Sigmoid colon (tissue), 3 donors: Measurements from ENCODE around the gene KCNS3.

Experiments
- POLR2A ChIP-seq, 2 donors: fragments of 450-650 bp; IDR thresholded peaks; one replicate each; pipeline ENCODE4 v1.6.1; 2016; ENCODE audit warnings: antibody characterized with exemption in 2 of 2, mild to moderate bottlenecking in 2 of 2, moderate library complexity in 2 of 2
- TF ChIP-seq, protein P1 (sequence below), 4 experiments: fragments of 450-650 bp in 3 of 4; fragments of 200-600 bp in 1 of 4; IDR thresholded peaks; one replicate each; pipeline ENCODE4 v1.5.1; 2016 to 2019; ENCODE audit warnings: antibody characterized with exemption in 4 of 4, mild to moderate bottlenecking in 3 of 4, moderate library complexity in 2 of 4

DNA sequence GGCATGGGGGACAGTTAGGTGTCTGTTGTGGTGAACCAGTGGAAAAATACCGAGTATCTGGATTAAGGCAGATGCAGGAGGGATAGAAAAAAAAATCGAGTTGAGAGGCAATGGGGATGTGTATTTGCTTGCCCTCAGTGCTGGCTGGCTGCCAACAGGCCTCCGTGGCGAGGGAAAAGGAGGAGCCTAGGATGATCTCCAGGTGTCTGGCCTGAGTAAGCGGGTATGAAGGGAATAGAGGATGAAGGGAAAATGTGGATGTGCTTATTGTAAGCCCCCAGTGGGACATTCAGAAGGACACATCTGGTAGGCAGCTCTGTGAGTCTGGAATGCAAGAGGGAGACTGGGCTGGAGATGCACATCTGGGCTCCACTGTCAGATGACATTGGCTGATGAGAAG lies 22.8 kb downstream of the KCNS3 start:
- TF ChIP-seq, protein P1, sequence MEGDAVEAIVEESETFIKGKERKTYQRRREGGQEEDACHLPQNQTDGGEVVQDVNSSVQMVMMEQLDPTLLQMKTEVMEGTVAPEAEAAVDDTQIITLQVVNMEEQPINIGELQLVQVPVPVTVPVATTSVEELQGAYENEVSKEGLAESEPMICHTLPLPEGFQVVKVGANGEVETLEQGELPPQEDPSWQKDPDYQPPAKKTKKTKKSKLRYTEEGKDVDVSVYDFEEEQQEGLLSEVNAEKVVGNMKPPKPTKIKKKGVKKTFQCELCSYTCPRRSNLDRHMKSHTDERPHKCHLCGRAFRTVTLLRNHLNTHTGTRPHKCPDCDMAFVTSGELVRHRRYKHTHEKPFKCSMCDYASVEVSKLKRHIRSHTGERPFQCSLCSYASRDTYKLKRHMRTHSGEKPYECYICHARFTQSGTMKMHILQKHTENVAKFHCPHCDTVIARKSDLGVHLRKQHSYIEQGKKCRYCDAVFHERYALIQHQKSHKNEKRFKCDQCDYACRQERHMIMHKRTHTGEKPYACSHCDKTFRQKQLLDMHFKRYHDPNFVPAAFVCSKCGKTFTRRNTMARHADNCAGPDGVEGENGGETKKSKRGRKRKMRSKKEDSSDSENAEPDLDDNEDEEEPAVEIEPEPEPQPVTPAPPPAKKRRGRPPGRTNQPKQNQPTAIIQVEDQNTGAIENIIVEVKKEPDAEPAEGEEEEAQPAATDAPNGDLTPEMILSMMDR (IDR thresholded peaks at IDR 0.05), result no peak
- no peak for TF ChIP-seq POLR2A (IDR thresholded peaks at IDR 0.05)
